Fibroblast of lung (primary cell): Measurements from ENCODE around the gene RPL18A. TPM values are rescaled to one million over a fixed set of nuclear protein-coding genes. Genes with fewer than 3 reads are reported as not detected.

Source experiments
- DNase-seq, 2 donors: peaks; one replicate each; pipeline versions ENCODE4 v3.0.0 to v3.0.0-alpha.2; 2010; ENCODE audit warnings: low read depth in 2 of 2
- H2AFZ ChIP-seq: 2 replicates; pipeline ENCODE4 v1.5.1; 2012; ENCODE audit warnings: low read length, control low read depth, inconsistent platforms
- H3K27ac ChIP-seq: 2 replicates; pipeline ENCODE4 v1.5.1; 2011; ENCODE audit warnings: low read length, control low read depth; ENCODE audit not compliant: insufficient read depth
- H3K27me3 ChIP-seq: 2 replicates; pipeline ENCODE4 v1.5.1; 2011; ENCODE audit warnings: mild to moderate bottlenecking, low read length; ENCODE audit not compliant: control insufficient read depth, insufficient read depth
- H3K36me3 ChIP-seq: 2 replicates; pipeline ENCODE4 v1.5.1; 2011; ENCODE audit warnings: low read length; ENCODE audit not compliant: control insufficient read depth, insufficient read depth
- H3K4me1 ChIP-seq: 2 replicates; pipeline ENCODE4 v1.5.1; 2011; ENCODE audit warnings: low read length; ENCODE audit not compliant: control insufficient read depth, insufficient read depth; ENCODE audit errors: extremely low read depth
- H3K4me2 ChIP-seq: 2 replicates; pipeline ENCODE4 v1.5.1; 2011; ENCODE audit warnings: low read length, control low read depth; ENCODE audit not compliant: insufficient read depth; ENCODE audit errors: extremely low read depth
- H3K4me3 ChIP-seq, 4 experiments: fragments of 200-600 bp in 1 of 4; sonication (generic) in 1 of 4; replicated peaks in 1 of 4; 2 replicates each; pipeline ENCODE4 v1.5.1; 2011 to 2016; ENCODE audit warnings: low read length in 4 of 4, low read depth in 3 of 4, mild to moderate bottlenecking in 3 of 4, control low read depth in 2 of 4, inconsistent platforms in 1 of 4, mixed read lengths in 1 of 4; ENCODE audit not compliant: insufficient read depth in 1 of 4; ENCODE audit errors: control extremely low read depth in 1 of 4
- H3K79me2 ChIP-seq: 2 replicates; pipeline ENCODE4 v1.5.1; 2012; ENCODE audit warnings: mild to moderate bottlenecking, low read length, inconsistent platforms; ENCODE audit not compliant: control insufficient read depth, insufficient read depth
- H3K9ac ChIP-seq: 2 replicates; pipeline ENCODE4 v1.5.1; 2011; ENCODE audit warnings: mild to moderate bottlenecking, low read length, control low read depth; ENCODE audit not compliant: insufficient read depth
- H3K9me3 ChIP-seq: 2 replicates; pipeline ENCODE4 v1.5.1; 2012; ENCODE audit warnings: low read depth, low read length; ENCODE audit not compliant: control insufficient read depth, insufficient read depth
- H4K20me1 ChIP-seq: 2 replicates; pipeline ENCODE4 v1.5.1; 2011; ENCODE audit warnings: low read length; ENCODE audit not compliant: control insufficient read depth, insufficient read depth; ENCODE audit errors: extremely low read depth
- EZH2 ChIP-seq: IDR thresholded peaks from 2 replicates; pipeline ENCODE4 v1.5.1; 2012; ENCODE audit warnings: low read length, control low read depth, mild to moderate bottlenecking; ENCODE audit errors: missing control alignments
- polyA plus RNA-seq, 2 donors: library from polyadenylated mRNA; depleted of rRNA in 1 of 2; stranded (reverse) in 1 of 2; unstranded in 1 of 2; fragments of >200 nt; gene quantifications; 2 replicates each; pipeline ENCODE4 v1.2.1, GENCODE V29; 2011 to 2012; ENCODE audit warnings: missing spikeins in 1 of 2
- total RNA-seq: library from RNA; depleted of rRNA; stranded (reverse); fragments of >200 nt; gene quantifications from 2 replicates; pipeline ENCODE4 v1.2.1, GENCODE V29; 2014
- TF ChIP-seq, protein P1 (sequence below), 2 donors: IDR thresholded peaks in 1 of 2; conservative IDR thresholded peaks in 1 of 2; 1 replicate in 1 of 2; 2 replicates in 1 of 2; pipeline ENCODE4 v1.5.1; 2011 to 2012; ENCODE audit warnings: low read length in 2 of 2, control low read depth in 1 of 2, inconsistent platforms in 1 of 2, low read depth in 1 of 2, mild to moderate bottlenecking in 1 of 2

The RPL18A gene
- total and polyA plus RNA-seq, 2 donors (not counting 1 experiment from before 2014, with no cell fraction given) = 891 to 1,148 TPM

DNA sequence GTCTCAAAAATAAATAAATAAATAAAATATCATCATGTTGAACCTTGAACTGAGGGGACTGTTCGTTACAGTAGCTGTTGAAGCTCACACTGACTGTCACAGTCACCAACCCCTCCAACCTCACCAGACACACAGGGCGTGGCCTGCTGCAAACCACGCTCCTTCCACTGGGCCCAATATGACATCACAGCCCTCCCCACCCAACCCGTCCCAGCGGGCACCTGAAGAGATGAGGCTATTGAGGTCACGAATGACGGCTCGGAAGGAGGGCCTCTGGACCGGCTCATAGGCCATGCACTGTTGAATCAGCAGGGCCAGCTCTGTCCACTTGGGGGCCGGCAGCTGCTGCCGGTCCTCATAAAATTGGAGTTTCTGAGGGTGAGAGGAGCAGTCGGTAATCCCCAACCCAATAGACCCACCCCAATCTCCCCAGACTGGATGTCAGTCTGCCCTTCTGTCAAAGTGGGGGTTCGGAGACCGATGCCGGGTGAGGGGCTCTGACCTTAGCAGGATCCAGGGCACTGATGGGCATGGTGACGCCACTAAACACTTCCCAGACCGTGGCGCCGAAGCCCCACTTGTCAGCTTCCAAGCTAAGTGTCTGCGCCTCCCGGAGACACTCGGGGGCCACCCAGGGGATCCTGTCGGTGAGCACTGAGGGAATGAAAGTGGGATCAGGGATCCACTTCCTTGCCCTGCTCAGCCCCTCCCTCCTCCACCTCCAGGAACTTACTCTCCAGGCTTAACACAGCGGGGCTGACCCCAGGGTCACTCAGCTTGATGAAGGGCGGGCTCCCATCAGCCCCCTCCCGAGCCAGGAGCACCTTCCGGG, 25.1 kb upstream of the RPL18A start:
- H3K36me3 ChIP-seq = no peaks in the 10 kb centered on the region
- no peaks in the 10 kb centered on the region for H4K20me1 ChIP-seq
- H3K4me3 ChIP-seq = no peak overlapping the region
- no peak for DNase-seq
- no peaks in the 10 kb centered on the region for H3K4me1 ChIP-seq
- TF ChIP-seq, protein P1, sequence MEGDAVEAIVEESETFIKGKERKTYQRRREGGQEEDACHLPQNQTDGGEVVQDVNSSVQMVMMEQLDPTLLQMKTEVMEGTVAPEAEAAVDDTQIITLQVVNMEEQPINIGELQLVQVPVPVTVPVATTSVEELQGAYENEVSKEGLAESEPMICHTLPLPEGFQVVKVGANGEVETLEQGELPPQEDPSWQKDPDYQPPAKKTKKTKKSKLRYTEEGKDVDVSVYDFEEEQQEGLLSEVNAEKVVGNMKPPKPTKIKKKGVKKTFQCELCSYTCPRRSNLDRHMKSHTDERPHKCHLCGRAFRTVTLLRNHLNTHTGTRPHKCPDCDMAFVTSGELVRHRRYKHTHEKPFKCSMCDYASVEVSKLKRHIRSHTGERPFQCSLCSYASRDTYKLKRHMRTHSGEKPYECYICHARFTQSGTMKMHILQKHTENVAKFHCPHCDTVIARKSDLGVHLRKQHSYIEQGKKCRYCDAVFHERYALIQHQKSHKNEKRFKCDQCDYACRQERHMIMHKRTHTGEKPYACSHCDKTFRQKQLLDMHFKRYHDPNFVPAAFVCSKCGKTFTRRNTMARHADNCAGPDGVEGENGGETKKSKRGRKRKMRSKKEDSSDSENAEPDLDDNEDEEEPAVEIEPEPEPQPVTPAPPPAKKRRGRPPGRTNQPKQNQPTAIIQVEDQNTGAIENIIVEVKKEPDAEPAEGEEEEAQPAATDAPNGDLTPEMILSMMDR (conservative IDR thresholded peaks at IDR 0.05 in 1 of 2, IDR thresholded peaks at IDR 0.05 in 1 of 2; ENCODE audit: low read depth in 1 of 2, low read length in 2 of 2) = peak in 1 of 2 donors; percentile 13
- TF ChIP-seq EZH2 = no peak
- no peak overlapping the region for H3K9ac ChIP-seq
- no peak overlapping the region for H3K4me2 ChIP-seq
- no peak overlapping the region for H2AFZ ChIP-seq
- no peak overlapping the region for H3K27ac ChIP-seq
- H3K9me3 ChIP-seq = no peaks in the 10 kb centered on the region
- H3K27me3 ChIP-seq = peaks cover 4% of the 10 kb centered on the region
- H3K79me2 ChIP-seq = no peaks in the 10 kb centered on the region

DNA sequence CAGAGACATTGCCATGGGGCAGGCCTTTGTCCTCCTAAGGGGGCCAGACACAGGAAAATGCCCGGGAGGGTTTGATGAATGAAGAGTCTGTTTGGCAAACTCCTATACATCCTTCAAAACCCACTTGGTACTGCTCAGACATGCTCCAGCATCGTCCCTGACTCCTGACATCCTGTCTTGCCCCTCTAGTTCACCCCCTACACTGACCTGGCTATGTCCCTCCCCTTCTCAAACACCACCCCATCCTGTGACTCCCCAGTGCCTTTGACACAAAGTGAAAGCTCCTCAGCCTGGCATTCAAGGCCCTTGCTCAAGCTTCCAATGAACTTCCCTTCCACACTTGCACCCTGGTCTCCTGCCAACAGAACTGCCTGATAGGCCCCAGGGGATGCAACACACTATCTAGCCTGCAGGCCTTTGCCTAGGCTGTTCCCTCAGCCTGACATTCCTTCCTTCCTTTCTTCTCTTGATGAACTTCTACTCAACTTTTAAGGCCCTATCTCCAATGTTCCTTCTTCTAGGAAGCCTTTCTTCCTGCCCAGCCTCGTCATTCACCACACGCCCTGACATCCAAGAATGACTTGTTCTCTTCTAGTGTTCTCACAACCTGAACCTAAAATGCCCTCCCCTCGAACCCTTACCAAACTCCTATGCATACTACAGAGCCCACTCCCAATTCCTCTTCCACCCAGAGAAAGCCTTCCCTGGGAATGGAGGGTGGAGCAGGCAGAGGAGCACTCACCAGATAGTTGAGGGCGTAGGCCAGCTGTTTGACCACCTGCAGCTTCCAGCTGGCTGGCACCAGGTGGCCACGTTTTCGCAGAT, 24.3 kb upstream of the RPL18A start:
- TF ChIP-seq, protein P1 (conservative IDR thresholded peaks at IDR 0.05 in 1 of 2, IDR thresholded peaks at IDR 0.05 in 1 of 2; ENCODE audit: low read depth in 1 of 2, low read length in 2 of 2) = no peak
- TF ChIP-seq EZH2 = no peak
- H3K9ac ChIP-seq = no peak overlapping the region
- no peak overlapping the region for H2AFZ ChIP-seq
- H3K27ac ChIP-seq = no peak overlapping the region
- H3K4me3 ChIP-seq = no peak overlapping the region
- peaks cover 4% of the 10 kb centered on the region for H3K27me3 ChIP-seq
- no peaks in the 10 kb centered on the region for H3K9me3 ChIP-seq
- H3K79me2 ChIP-seq = no peaks in the 10 kb centered on the region
- H3K4me2 ChIP-seq = no peak overlapping the region
- H3K36me3 ChIP-seq = no peaks in the 10 kb centered on the region
- H3K4me1 ChIP-seq = no peaks in the 10 kb centered on the region
- DNase-seq = no peak
- H4K20me1 ChIP-seq = no peaks in the 10 kb centered on the region

DNA sequence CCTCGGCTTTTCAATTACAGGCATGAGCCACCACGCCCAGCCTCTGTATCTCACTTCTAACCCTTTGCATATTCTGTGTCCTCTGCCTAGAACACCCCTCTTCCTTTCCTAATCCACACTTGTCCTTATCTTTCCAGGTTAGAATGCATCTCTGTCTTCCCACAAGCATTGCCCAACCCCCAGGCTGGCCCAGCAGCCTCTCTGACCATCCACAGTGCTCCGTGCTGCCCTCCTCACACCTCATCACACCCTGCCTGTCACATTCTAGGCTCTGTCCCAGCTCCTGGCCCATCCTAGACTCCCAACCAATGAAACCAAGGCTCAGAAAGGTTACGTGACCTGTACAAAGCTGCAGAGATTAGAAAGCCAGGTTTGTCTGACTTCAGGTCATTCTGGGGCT, 23.2 kb upstream of the RPL18A start:
- Histone ChIP-seq H3K9ac (no peak overlapping the region), H3K27ac (no peak overlapping the region), H3K79me2 (no peaks in the 10 kb centered on the region), H3K4me3 (no peak overlapping the region), H4K20me1 (no peaks in the 10 kb centered on the region), H3K27me3 (peaks cover 2% of the 10 kb centered on the region), H3K4me2 (no peak overlapping the region), H2AFZ (no peak overlapping the region), H3K36me3 (no peaks in the 10 kb centered on the region), H3K4me1 (peaks cover 2% of the 10 kb centered on the region), H3K9me3 (no peaks in the 10 kb centered on the region)
- no peak for DNase-seq
- TF ChIP-seq EZH2 = no peak
- TF ChIP-seq, protein P1 (conservative IDR thresholded peaks at IDR 0.05 in 1 of 2, IDR thresholded peaks at IDR 0.05 in 1 of 2; ENCODE audit: low read depth in 1 of 2, low read length in 2 of 2) = no peak
